B cell (primary cell): ENCODE data around the gene ST6GALNAC5. TPM values are rescaled to one million over a fixed set of nuclear protein-coding genes. Genes with fewer than 3 reads are reported as not detected.

ENCODE experiments used
- ATAC-seq: fragments of 200-7000 bp; cut with Tn5 transposase; one replicate; pipeline ENCODE4 v1.10.0; 2021; ENCODE audit warnings: low read depth, mild to moderate bottlenecking, moderate number of reproducible peaks, moderate library complexity
- CTCF ChIA-PET: fragments of 350-600 bp; sonication (Branson Sonifier 250); formaldehyde crosslinking; loops from one replicate; lab custom pipeline; 2021; ENCODE audit warnings: antibody characterized with exemption, inconsistent platforms; lab: Charles Lee
- POLR2A ChIA-PET: fragments of 350-600 bp; sonication (Branson Sonifier 250); formaldehyde crosslinking; loops from one replicate; lab custom pipeline; 2021; ENCODE audit warnings: antibody characterized with exemption; lab: Charles Lee
- DNase-seq: peaks from one replicate; pipeline ENCODE4 v3.0.0; 2013
- H2AFZ ChIP-seq: 2 replicates; pipeline ENCODE4 v1.6.1; 2012; ENCODE audit warnings: mild to moderate bottlenecking, low read depth, low read length; ENCODE audit not compliant: insufficient read depth, poor library complexity, severe bottlenecking
- H3K27ac ChIP-seq, 2 donors: 1 replicate in 1 of 2; 2 replicates in 1 of 2; pipeline ENCODE4 v1.5.1; 2012 to 2013; ENCODE audit warnings: low read length in 2 of 2, mild to moderate bottlenecking in 2 of 2, moderate library complexity in 1 of 2
- H3K27me3 ChIP-seq, 4 experiments: fragments of 200-600 bp in 1 of 4; sonication (generic) in 1 of 4; replicated peaks in 1 of 4; 1 replicate in 2 of 4; 2 replicates in 2 of 4; pipeline versions ENCODE4 v1.6.1 to v1.7.0; 2013 to 2016; ENCODE audit warnings: low read length in 3 of 4, mild to moderate bottlenecking in 2 of 4, mixed read lengths in 1 of 4, moderate library complexity in 1 of 4; ENCODE audit not compliant: insufficient read depth in 4 of 4, control insufficient read depth in 3 of 4; ENCODE audit errors: control extremely low read depth in 1 of 4
- H3K36me3 ChIP-seq, 2 experiments: replicated peaks in 1 of 2; 1 replicate in 1 of 2; 2 replicates in 1 of 2; pipeline versions ENCODE4 v1.6.1 to v1.7.1; 2013; ENCODE audit warnings: low read length in 1 of 2; ENCODE audit not compliant: insufficient read depth in 2 of 2, control insufficient read depth in 1 of 2; ENCODE audit errors: control extremely low read depth in 1 of 2, extremely low read depth in 1 of 2
- H3K4me1 ChIP-seq, 2 donors: fragments of 200-600 bp in 1 of 2; sonication (generic) in 1 of 2; 1 replicate in 1 of 2; 2 replicates in 1 of 2; pipeline versions ENCODE4 v1.5.1 to v1.6.1; 2013 to 2017; ENCODE audit warnings: low read length in 2 of 2; ENCODE audit not compliant: control insufficient read depth in 2 of 2, insufficient read depth in 2 of 2
- H3K4me2 ChIP-seq: replicated peaks from 2 replicates; pipeline ENCODE3; 2012; ENCODE audit warnings: mild to moderate bottlenecking, low read depth, low read length; ENCODE audit not compliant: poor library complexity, severe bottlenecking
- H3K4me3 ChIP-seq, 5 experiments: fragments of 200-600 bp in 1 of 5; sonication (generic) in 1 of 5; 1 replicate in 3 of 5; 2 replicates in 2 of 5; pipeline versions ENCODE4 v1.5.1 to v1.7.0; 2011 to 2016; ENCODE audit warnings: low read length in 4 of 5, mild to moderate bottlenecking in 4 of 5, low read depth in 2 of 5, control low read depth in 1 of 5, moderate library complexity in 1 of 5; ENCODE audit not compliant: insufficient read depth in 1 of 5; ENCODE audit errors: control extremely low read depth in 1 of 5, extremely low read depth in 1 of 5
- H3K79me2 ChIP-seq: fragments of 200-600 bp; sonication (generic); one replicate; pipeline ENCODE4 v1.6.0; 2016; ENCODE audit warnings: low read length; ENCODE audit not compliant: control insufficient read depth, insufficient read depth
- H3K9ac ChIP-seq: fragments of 200-600 bp; sonication (generic); 2 replicates; pipeline ENCODE4 v1.6.1; 2017; ENCODE audit warnings: mild to moderate bottlenecking, low read length, moderate library complexity
- H3K9me3 ChIP-seq, 3 donors: one replicate each; pipeline versions ENCODE4 v1.6.1 to v1.7.1; 2013; ENCODE audit warnings: low read length in 2 of 3; ENCODE audit not compliant: control insufficient read depth in 2 of 3, insufficient read depth in 1 of 3; ENCODE audit errors: control extremely low read depth in 1 of 3
- H4K20me1 ChIP-seq: 2 replicates; pipeline ENCODE4 v1.6.0; 2012; ENCODE audit warnings: mild to moderate bottlenecking, low read length; ENCODE audit not compliant: insufficient read depth, control insufficient read depth, poor library complexity, severe bottlenecking
- H3K27ac Mint-ChIP-seq: one replicate; pipeline ENCODE4 v1.8.0; 2021; ENCODE audit warnings: mixed read lengths
- H3K27me3 Mint-ChIP-seq: one replicate; pipeline ENCODE4 v1.8.0; 2021; ENCODE audit warnings: mixed read lengths
- H3K4me1 Mint-ChIP-seq: one replicate; pipeline ENCODE4 v1.8.0; 2021; ENCODE audit warnings: mixed read lengths
- H3K4me3 Mint-ChIP-seq: one replicate; pipeline ENCODE4 v1.8.0; 2021; ENCODE audit warnings: mixed read lengths
- H3K9me3 Mint-ChIP-seq: one replicate; pipeline ENCODE4 v1.8.0; 2022; ENCODE audit warnings: mixed read lengths; ENCODE audit not compliant: insufficient read depth
- CTCF ChIP-seq: fragments of 200-600 bp; IDR thresholded peaks from one replicate; pipeline ENCODE4 v1.8.0; 2022; ENCODE audit warnings: antibody characterized with exemption, mild to moderate bottlenecking
- EZH2 ChIP-seq: IDR thresholded peaks from 2 replicates; pipeline ENCODE4 v1.6.1; 2012; ENCODE audit warnings: borderline replicate concordance, low read depth, mild to moderate bottlenecking, moderate library complexity, low read length; ENCODE audit not compliant: insufficient read depth, poor library complexity, severe bottlenecking
- WGBS: methylation state at CpG from one replicate; pipeline ENCODE4 v1.1.5; 2013; ENCODE audit warnings: missing lambda C conversion rate; ENCODE audit not compliant: insufficient coverage; 5-methylcytosine and 5-hydroxymethylcytosine counted together
- intact Hi-C: fragments of 100-400 bp; cut with micrococcal nuclease; formaldehyde crosslinking; loops from one replicate; pipeline ENCODE4 v1.10.0; 2022
- polyA plus RNA-seq: library from polyadenylated mRNA; depleted of rRNA; stranded (reverse); fragments of >200 nt; gene quantifications from 2 replicates; pipeline ENCODE4 v1.2.3, GENCODE V29; 2012
- total RNA-seq, 2 donors: library from RNA; stranded (reverse); fragments of 120-200 nt in 1 of 2; gene quantifications; 1 replicate in 1 of 2; 2 replicates in 1 of 2; pipeline versions ENCODE4 v1.2.3 to v1.2.4, GENCODE V29; 2013 to 2022

The ST6GALNAC5 gene
- total and polyA plus RNA-seq, 2 donors (not counting 1 experiment from before 2014, with no cell fraction given) = not detected

- no peak overlapping the region for H3K27ac ChIP-seq
- DNase-seq (no peak), ATAC-seq (no peak)
- H3K27me3 ChIP-seq = no peaks in the 10 kb centered on the region
- no peaks in the 10 kb centered on the region for H3K36me3 ChIP-seq
- H3K9me3 ChIP-seq = no peaks in the 10 kb centered on the region
- H3K27me3 Mint-ChIP-seq = no peaks in the 10 kb centered on the region
- no peaks in the 10 kb centered on the region for H3K4me1 ChIP-seq
- H3K4me3 ChIP-seq = no peak overlapping the region
- intact Hi-C loops = no loop called here
- TF ChIP-seq CTCF (no peak), EZH2 (no peak)
- no peak overlapping the region for H3K4me2 ChIP-seq
- H3K9me3 Mint-ChIP-seq = no peaks in the 10 kb centered on the region
- H2AFZ ChIP-seq = no peak overlapping the region
- H3K4me1 Mint-ChIP-seq = no peaks in the 10 kb centered on the region
- no CpG with 5 or more reads among the region's 2 CpGs for WGBS
- H3K4me3 Mint-ChIP-seq = no peak overlapping the region
- no peak overlapping the region for H3K9ac ChIP-seq
- H3K79me2 ChIP-seq = no peaks in the 10 kb centered on the region
- ChIA-PET POLR2A (no interaction called here), CTCF (no interaction called here)
- H3K27ac Mint-ChIP-seq = no peak overlapping the region
- no peaks in the 10 kb centered on the region for H4K20me1 ChIP-seq
Measured at GRCh38 chr1:76989976-76990375, 122.7 kb downstream of the ST6GALNAC5 start.

GRCh38 chr1:76993036-76993435, 125.8 kb downstream of the ST6GALNAC5 start:
- ATAC-seq = no peak
- no peak for TF ChIP-seq CTCF
- TF ChIP-seq EZH2 = no peak
- POLR2A ChIA-PET = no interaction called here
- no CpG with 5 or more reads among the region's 1 CpG for WGBS
- no peaks in the 10 kb centered on the region for H3K4me1 ChIP-seq
- Mint-ChIP-seq H3K27ac (no peak overlapping the region), H3K4me1 (no peaks in the 10 kb centered on the region), H3K9me3 (no peaks in the 10 kb centered on the region), H3K4me3 (no peak overlapping the region), H3K27me3 (no peaks in the 10 kb centered on the region)
- DNase-seq = no peak
- H3K4me3 ChIP-seq = no peak overlapping the region
- CTCF ChIA-PET = no interaction called here
- H2AFZ ChIP-seq = no peak overlapping the region
- H3K9ac ChIP-seq = no peak overlapping the region
- no peaks in the 10 kb centered on the region for H3K9me3 ChIP-seq
- H3K36me3 ChIP-seq = no peaks in the 10 kb centered on the region
- H3K27ac ChIP-seq = no peak overlapping the region
- no peak overlapping the region for H3K4me2 ChIP-seq
- intact Hi-C loops = no loop called here
- no peaks in the 10 kb centered on the region for H4K20me1 ChIP-seq
- no peaks in the 10 kb centered on the region for H3K27me3 ChIP-seq
- H3K79me2 ChIP-seq = no peaks in the 10 kb centered on the region
